Measurements from ENCODE around the gene FBXO22. TPM values are rescaled to one million over a fixed set of nuclear protein-coding genes. Genes with fewer than 3 reads are reported as not detected.
"Not testable (repeated sequence)": the region's sequence is repeated elsewhere in the genome, so short reads cannot be mapped to it uniquely, and the experiment has no call there.

The FBXO22 gene
- total RNA-seq = 10 to 100 TPM; 16.6 to 17.3 TPM
- long read RNA-seq, full-length matches to known transcripts = 21 of 23 reads
- long read RNA-seq, partial matches to known transcripts = 0 of 23 reads
- long read RNA-seq, other reads (novel, unspliced or antisense) = 2 of 23 reads

DNA sequence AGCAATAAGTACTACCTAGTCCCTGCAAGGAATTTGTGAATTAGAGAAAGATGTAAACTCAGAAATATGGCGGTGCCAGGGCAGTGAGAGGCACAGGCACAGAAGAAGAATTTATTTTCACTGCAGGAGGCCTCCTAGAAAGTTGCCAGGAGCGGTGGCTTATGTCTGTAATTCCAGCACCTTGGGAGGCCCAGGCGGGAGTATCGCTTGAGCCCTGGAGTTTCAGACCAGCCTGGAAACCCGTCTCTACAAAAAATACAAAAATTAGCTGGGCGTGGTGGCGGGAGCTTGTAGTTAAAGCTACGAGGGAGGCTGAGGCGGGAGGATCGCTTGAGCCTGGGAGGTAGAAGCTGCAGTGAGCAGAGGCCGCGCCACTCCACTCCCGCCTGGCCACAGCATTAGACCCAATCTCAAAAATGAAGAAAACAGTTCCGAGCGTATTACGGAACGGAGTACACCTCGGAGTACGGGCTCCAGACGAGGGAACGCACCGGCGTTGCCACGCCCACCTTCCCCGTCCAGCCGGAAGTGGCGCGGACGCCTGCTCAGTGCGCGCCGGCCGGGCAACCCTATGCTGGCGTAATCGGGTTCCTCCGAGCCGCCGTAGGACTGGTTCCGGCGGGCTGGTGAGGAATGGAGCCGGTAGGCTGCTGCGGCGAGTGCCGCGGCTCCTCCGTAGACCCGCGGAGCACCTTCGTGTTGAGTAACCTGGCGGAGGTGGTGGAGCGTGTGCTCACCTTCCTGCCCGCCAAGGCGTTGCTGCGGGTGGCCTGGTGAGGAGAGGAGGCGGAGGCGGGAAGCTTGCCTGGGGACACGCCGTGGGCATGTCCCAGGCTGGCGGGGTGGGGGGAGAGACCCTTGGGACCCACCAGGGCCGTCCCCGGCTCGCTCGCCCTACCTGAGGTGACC lies at the start of gene FBXO22:
FBXO22 (plus strand) TSS at position 548 of the 909 bp plus-strand sequence; CDS start at position 634, 86 bp downstream.
- ATAC-seq = peak; percentile 99 to 100
- peak; percentile 93 for DNase-seq
- intact Hi-C loops (cut with DNase I) = loop anchor here in 1 of 2 donors (5.0 kb wide), 1 partner anchor 56 kb away; no protein-coding TSS in a partner anchor

DNA sequence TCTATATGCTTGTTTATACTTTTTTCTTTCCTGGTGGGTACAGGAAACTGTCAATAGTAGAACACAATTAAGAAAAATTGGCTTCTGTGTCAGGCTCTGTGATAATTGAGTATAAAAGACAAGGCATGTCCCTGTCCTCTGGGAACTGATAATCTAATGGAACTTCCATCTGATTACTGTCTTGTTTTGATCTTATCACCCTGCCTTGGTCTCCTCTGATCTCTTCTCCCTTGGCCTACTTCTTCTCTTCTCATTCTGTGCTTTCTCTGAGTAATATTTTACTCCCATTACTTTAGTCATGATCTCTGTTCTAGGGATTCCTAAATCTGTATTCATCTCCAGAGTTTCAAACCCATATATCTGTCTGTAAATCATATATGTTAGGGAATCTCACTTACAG lies 45.8 kb upstream of the FBXO22 start:
- no peak for ATAC-seq
- intact Hi-C loops (cut with DNase I) = no loop called here
- no peak for DNase-seq

- DNase-seq (no peak), ATAC-seq (no peak)
- intact Hi-C loops (cut with DNase I) = no loop called here
Observed at GRCh38 chr15:75861750-75862402, 41.8 kb upstream of the FBXO22 start.

DNA sequence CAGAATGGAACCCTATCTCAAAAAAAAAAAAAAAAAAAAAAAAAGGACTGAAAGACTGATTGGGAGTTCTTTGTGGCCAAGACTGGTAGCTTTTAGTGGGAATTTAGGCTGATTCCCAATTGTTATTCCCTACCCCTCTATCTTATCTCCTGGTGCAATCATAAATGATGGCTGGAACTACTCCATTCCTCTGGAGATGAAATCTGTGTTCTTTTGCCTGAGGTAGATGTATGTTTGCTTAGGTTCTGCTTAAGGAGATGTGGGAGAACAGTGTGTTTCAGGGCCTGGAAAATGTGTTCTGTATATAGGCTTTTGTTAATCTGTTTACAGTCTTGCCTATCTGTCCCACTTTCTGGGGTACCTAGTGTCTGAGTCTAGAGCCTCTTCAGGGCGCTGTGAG lies 40.9 kb upstream of the FBXO22 start:
- DNase-seq = no peak
- ATAC-seq = no peak
- intact Hi-C loops (cut with DNase I) = no loop called here

DNA sequence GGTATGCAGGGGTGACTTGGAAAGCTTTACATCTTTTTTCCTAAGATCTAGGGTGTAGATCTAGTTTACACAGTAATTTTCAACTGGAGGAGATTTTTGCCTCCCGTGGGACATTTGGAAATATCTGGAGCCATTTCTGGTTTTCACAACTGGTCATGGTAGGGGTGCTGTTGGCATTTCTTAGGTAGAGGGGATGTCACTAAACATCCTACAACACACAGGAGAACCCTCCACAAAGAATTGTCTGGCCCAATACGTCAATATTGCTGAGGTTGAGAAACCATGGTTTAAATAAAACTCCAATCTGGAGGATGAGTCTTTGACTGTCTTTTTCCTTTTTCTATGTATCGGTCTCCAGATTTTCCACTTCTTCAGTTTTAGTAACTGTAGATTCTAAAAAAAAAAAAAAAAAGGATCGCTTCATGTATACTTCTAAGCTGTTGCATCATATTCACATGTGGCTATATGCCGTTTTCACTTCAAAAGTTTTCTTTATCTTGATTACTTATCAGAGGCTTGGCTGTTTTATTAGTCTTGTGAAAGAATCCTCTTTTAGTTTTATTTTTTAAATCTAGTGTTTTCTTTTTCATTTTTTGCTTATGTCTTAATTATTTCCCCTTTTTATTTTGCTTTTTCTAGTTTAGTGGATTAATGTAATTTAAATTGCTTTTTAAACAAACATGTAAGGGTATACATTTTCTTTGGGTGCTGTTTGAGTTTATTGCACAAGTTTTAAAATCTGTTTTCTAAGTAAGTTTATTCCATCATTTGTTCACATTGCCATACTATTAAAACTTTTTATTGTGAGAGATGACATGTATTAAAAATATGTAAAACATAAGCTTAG lies 39.2 kb upstream of the FBXO22 start:
- intact Hi-C loops (cut with DNase I) = no loop called here
- DNase-seq = no peak

DNA sequence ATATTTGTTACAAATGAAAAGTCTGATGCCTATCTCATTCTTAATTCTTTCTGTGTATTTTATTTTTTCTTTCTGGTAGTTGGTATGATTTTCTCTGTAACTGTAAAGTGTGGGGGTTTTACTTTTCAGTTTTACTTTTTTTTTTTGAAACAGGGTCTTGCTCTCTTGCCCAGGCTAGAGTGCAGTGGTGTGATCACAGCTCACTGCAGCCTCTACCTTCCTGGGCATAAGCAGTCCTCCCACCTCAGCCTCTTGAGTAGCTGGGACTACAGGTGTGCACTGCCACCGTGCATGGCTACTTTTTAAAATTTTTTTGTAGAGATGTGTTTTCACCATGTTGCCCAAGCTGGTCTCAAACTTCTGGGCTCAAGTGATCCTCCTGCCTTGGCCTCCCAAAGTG lies 37.6 kb upstream of the FBXO22 start:
- DNase-seq; ATAC-seq; intact Hi-C loops (cut with DNase I): not testable (repeated sequence)

More for the DNA sequence above, 39.2 kb upstream of the FBXO22 start:
- ATAC-seq = no peak

DNA sequence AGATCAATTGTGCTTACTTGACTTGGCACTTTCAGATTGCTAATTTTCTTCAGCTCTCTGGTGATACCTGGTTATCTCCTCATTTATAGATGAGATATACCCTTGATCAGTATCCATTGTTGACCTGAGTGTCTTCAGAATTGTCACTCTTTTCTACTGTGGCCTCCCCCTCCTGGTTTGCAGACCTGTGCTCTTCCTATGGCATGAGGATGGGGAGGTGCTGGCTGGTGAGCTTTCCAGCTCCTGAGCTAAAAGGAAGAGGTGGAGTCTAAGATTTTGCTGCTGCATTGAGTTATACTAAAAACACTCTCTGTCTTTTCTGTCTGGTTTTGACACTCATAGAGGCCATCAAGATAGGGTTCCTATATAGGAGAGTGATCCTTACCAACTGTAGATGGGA lies 36.8 kb upstream of the FBXO22 start:
- DNase-seq (no peak), ATAC-seq (no peak)
- intact Hi-C loops (cut with DNase I) = no loop called here

- no peak for ATAC-seq
- no peak for DNase-seq
- intact Hi-C loops (cut with DNase I) = no loop called here
Observed at GRCh38 chr15:75867449-75867848, 36.2 kb upstream of the FBXO22 start.

DNA sequence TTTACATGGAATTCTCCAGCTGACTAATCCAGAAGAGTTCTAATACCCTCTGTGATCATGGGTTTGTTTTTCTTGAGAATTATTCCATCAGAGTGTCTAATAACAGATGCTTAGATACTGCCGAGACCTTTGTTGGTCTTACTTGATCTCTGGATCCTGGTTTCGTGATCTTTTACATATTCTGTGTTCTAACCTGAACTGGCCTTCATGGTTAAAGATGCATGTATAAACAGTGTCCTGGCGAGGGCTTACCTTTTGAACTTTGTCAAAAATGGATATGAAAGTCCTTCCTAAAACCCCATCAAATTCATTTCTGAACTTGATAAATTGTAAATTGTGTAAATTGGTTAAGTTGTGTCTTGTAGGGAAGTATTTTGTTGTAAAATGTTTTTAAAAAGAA lies 35.7 kb upstream of the FBXO22 start:
- intact Hi-C loops (cut with DNase I) = no loop called here
- ATAC-seq = no peak
- DNase-seq = no peak

DNA sequence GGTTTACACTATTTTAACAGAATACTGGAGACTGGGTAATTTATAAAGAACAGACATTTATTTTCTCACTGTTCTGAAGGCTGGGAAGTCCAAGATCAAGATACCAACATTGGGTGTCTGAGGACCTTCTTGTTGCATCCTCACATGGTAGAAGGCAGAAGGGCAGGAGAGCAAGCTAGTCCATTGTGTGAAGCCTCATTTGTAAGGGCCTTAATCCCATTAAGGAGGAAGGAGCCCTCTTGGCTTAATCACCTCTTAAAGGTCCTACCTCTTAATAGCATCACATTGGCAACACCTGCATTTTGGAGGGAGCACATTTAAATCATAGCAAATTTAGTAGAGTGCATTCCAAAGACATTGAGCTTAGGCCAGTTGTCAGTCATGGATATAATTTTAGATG lies 34.2 kb upstream of the FBXO22 start:
- ATAC-seq = no peak
- DNase-seq = no peak
- intact Hi-C loops (cut with DNase I) = no loop called here

DNA sequence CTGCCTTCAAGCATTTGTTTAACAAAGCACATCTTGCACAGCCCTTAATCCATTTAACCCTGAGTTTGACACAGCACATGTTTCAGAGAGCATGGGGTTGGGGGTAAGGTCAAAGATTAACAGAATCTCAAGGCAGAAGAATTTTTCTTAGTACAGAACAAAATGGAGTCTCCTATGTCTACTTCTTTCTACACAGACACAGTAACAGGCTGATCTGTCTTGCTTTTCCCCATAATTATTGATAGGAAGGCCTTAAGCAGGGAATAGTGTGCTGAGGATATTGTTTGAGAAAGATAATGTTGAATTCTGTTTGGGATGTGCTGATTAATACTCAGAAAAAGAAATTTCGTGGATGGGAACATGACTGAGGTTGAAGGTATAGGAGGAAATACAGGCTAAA lies 32.1 kb upstream of the FBXO22 start:
- ATAC-seq; intact Hi-C loops (cut with DNase I); DNase-seq: not testable (repeated sequence)

GRCh38 chr15:75872403-75872990 lies 31.2 kb upstream of the FBXO22 start:
- ATAC-seq (no peak), DNase-seq (no peak)
- intact Hi-C loops (cut with DNase I) = no loop called here

DNA sequence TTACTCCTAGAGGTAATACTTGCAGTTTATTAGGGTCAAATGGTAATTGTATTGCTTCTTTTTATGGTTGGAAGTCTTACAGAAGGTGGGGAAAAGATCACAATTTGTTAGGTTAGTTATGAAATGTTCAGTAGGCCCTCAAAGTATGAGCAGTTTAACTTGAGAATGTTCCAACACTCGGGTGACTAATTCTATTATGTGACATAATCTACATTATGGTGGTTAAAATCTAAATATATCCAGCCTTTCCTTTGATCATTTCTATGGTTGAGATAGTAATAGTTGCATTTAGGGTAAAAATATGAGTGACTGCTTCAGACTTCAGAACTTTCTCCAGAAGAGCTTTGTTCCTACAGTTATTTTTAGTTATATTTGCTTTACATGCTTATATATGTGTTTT lies 19.6 kb upstream of the FBXO22 start:
- no peak for DNase-seq
- intact Hi-C loops (cut with DNase I) = no loop called here
- ATAC-seq = no peak

- intact Hi-C loops (cut with DNase I) = no loop called here
- no peak for ATAC-seq
Observed at GRCh38 chr15:75887178-75887577, 16.5 kb upstream of the FBXO22 start.

DNA sequence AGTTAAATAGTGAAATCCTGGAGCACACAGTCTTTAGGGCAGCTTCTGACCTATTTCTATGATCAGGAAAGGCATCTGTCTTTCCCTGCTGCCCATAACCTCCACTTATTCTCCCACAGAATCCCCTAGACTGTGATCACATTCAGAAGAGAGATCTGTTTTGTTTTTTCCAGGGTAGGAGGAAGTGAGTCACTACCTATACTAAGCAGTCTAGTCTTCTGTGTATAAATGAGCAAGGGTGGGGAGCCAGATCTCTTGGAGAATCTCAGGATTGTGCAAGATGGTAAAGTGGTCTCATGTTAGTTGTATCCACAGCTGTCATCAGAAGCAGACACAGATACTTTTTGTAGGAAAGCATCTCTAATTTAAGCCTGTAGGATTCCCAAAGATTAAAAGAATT lies 11.8 kb upstream of the FBXO22 start:
- DNase-seq (no peak), ATAC-seq (peak in 1 of 2 donors; percentile 75)

More at GRCh38 chr15:75887178-75887577, 16.5 kb upstream of the FBXO22 start:
- DNase-seq = no peak

GRCh38 chr15:75895731-75896130 lies 7.9 kb upstream of the FBXO22 start:
- ATAC-seq = no peak
- intact Hi-C loops (cut with DNase I) = no loop called here
- DNase-seq = no peak

More for the DNA sequence above, 11.8 kb upstream of the FBXO22 start:
- intact Hi-C loops (cut with DNase I) = no loop called here

- no peak for DNase-seq
- intact Hi-C loops (cut with DNase I) = loop anchor here in 1 of 2 donors (5.0 kb wide), 1 partner anchor 53 kb away; no protein-coding TSS in a partner anchor
- ATAC-seq = no peak
Observed at GRCh38 chr15:75900577-75900976, 3.1 kb upstream of the FBXO22 start.

- no peak for DNase-seq
- intact Hi-C loops (cut with DNase I) = loop anchor here in 1 of 2 donors (5.0 kb wide), 1 partner anchor 55 kb away; no protein-coding TSS in a partner anchor
Observed at GRCh38 chr15:75902129-75902557, 1.5 kb upstream of the FBXO22 start.

DNA sequence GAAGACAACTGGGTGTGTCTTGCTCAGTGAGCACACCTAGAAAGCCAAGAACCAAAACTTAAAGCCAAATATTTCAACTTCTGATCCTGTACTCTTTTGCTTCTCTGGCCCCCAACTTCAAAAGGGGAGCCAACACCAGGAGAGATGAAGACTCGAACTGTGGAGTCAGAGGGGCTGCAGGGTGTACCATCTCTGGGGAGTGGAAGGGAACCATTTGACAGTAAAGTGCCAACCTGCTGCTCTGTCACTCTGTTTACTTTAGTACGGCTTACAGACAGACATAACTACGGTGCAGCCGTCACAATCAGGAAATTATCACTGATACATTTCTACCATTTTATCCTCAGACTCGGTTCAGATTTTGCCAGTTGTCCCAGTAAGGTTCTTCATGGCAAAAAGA lies 1.6 kb downstream of the FBXO22 start:
- no peak for DNase-seq
- intact Hi-C loops (cut with DNase I) = no loop called here
- no peak for ATAC-seq

More at GRCh38 chr15:75902129-75902557, 1.5 kb upstream of the FBXO22 start:
- ATAC-seq = peak in 1 of 2 donors; percentile 5
